ENCODE results near the gene LEMD3. TPM values are rescaled to one million over a fixed set of nuclear protein-coding genes. Genes with fewer than 3 reads are reported as not detected.

The LEMD3 gene
- total and polyA plus RNA-seq, 2 of the 8 experiments (the other 6 are each of a cell fraction or from before 2014, with no cell fraction given) = 5.8 to 33.2 TPM

GRCh38 chr12:65171073-65171472, 1.7 kb downstream of the LEMD3 start:
- H3K4me1 ChIP-seq (replicated peaks in 1 of 4; ENCODE audit: control insufficient read depth in 3 of 4, insufficient read depth in 4 of 4, low read length in 3 of 4) = peaks cover 0 to 2% (median 0%) of the 10 kb centered on the region in 4 experiments; a peak in 1 of 7 replicates
- H4K8ac ChIP-seq (ENCODE audit: extremely low read depth, insufficient read depth, low read length) = no peak overlapping the region
- H3K27me3 ChIP-seq (replicated peaks in 1 of 4; ENCODE audit: control insufficient read depth in 3 of 4, extremely low read depth in 1 of 4, insufficient read depth in 3 of 4, low read length in 3 of 4) = peaks cover 0 to 6% (median 0%) of the 10 kb centered on the region in 4 experiments; a peak in 3 of 7 replicates
- H2BK5ac ChIP-seq (ENCODE audit: low read depth, low read length) = no peak overlapping the region
- CTCF ChIA-PET (ENCODE audit: partially characterized antibody) = interaction anchor here (0.8 to 2.6 kb wide), 4 partner anchors 10 to 62 kb away, joined by 3 to 8 read pairs (median 7); no protein-coding TSS in a partner anchor
- no peak overlapping the region for H2BK15ac ChIP-seq (ENCODE audit: low read length)
- no peak overlapping the region for H2BK120ac ChIP-seq (replicated peaks; ENCODE audit: low read depth, low read length)
- H4K20me1 ChIP-seq (replicated peaks in 1 of 2; ENCODE audit: control insufficient read depth in 1 of 2, insufficient read depth in 2 of 2, low read length in 2 of 2) = peaks cover 15 to 17% of the 10 kb centered on the region in 2 experiments
- H3K4me3 ChIP-seq (ENCODE audit: extremely low read depth in 1 of 4, insufficient read depth in 2 of 4, low read depth in 3 of 4, low read length in 4 of 4) = peak overlapping the region; percentile 79 to 99 (median 92)
- H3K79me1 ChIP-seq (ENCODE audit: low read depth, low read length) = no peaks in the 10 kb centered on the region
- DNase-seq (ENCODE audit: low read depth in 1 of 2, low spot score in 2 of 2) (no peak), FAIRE-seq (no peak)
- H4K91ac ChIP-seq (replicated peaks; ENCODE audit: insufficient read length, low read length) = no peak overlapping the region
- WGBS, 2 experiments (ENCODE audit: extremely low coverage in 1 of 2, insufficient coverage in 1 of 2, insufficient read length in 1 of 2, insufficient replicate concordance in 2 of 2, low coverage in 1 of 2, low lambda C conversion rate in 2 of 2, missing lambda C conversion rate in 1 of 2) = 50% methylated on average over 8 of the region's 8 CpGs; no CpG with 5 or more reads in 1 of the 2 experiments
- no peak overlapping the region for H3K18ac ChIP-seq (ENCODE audit: extremely low read depth, low read length)
- no peak overlapping the region for H2AFZ ChIP-seq (ENCODE audit: low read length)
- no peaks in the 10 kb centered on the region for H3K9me3 ChIP-seq (ENCODE audit: insufficient read depth in 2 of 2, low read depth in 1 of 2, low read length in 1 of 2)
- no peak overlapping the region for H3K4ac ChIP-seq (replicated peaks; ENCODE audit: insufficient read length, low read depth, low read length)
- H3K27ac ChIP-seq (ENCODE audit: low read depth, low read length) = no peak overlapping the region
- no peak overlapping the region for H3K56ac ChIP-seq (replicated peaks; ENCODE audit: insufficient read length, low read depth, low read length)
- H2AK5ac ChIP-seq (ENCODE audit: low read depth, low read length) = no peak overlapping the region
- H3K23me2 ChIP-seq (ENCODE audit: low read depth, low read length) = peaks cover 6% of the 10 kb centered on the region
- H3K36me3 ChIP-seq (ENCODE audit: control insufficient read depth in 2 of 4, insufficient read depth in 4 of 4, low read length in 3 of 4) = peaks cover 0 to 10% (median 0%) of the 10 kb centered on the region in 4 experiments; a peak in 2 of 8 replicates
- no peak overlapping the region for H2BK12ac ChIP-seq (ENCODE audit: low read depth, low read length)
- H3K9ac ChIP-seq (replicated peaks in 1 of 4; ENCODE audit: extremely low read depth in 1 of 4, low read depth in 3 of 4, low read length in 3 of 4) = peak overlapping the region in 2 of 4 experiments; percentile 1 to 93; a peak in 4 of 7 replicates
- H2BK20ac ChIP-seq (ENCODE audit: low read length) = no peak overlapping the region
- H3K14ac ChIP-seq (ENCODE audit: insufficient read length) = no peak overlapping the region
- peak overlapping the region; percentile 56 to 86 for H3K4me2 ChIP-seq (ENCODE audit: insufficient read depth in 1 of 2, low read depth in 2 of 2, low read length in 2 of 2)
- no peak overlapping the region for H3K23ac ChIP-seq (ENCODE audit: insufficient read length)
- H3K79me2 ChIP-seq (ENCODE audit: control insufficient read depth in 1 of 2, insufficient read depth in 2 of 2, low read length in 2 of 2) = peaks cover 6 to 64% of the 10 kb centered on the region in 2 experiments
- H4K5ac ChIP-seq (ENCODE audit: insufficient read length, low read depth, low read length) = no peak overlapping the region
- POLR2A ChIA-PET (ENCODE audit: partially characterized antibody) = interaction anchor here (2.1 kb wide), 1 partner anchor 10 kb away, joined by 8 read pairs; no protein-coding TSS in a partner anchor
- TF ChIP-seq HDAC6 (IDR thresholded peaks at IDR 0.05; ENCODE audit: low read depth, low read length) = no peak

All from H1 (cell line).